CD8-positive, alpha-beta memory T cell (primary cell): ENCODE data around the gene TRIP13. TPM values are rescaled to one million over a fixed set of nuclear protein-coding genes. Genes with fewer than 3 reads are reported as not detected.
"Not testable (repeated sequence)": the region's sequence is repeated elsewhere in the genome, so short reads cannot be mapped to it uniquely, and the experiment has no call there.

ENCODE experiments used
- CTCF ChIA-PET: fragments of 350-600 bp; sonication (Branson Sonifier 250); formaldehyde crosslinking; loops from one replicate; lab custom pipeline; 2021; ENCODE audit warnings: antibody characterized with exemption; lab: Charles Lee
- POLR2A ChIA-PET: fragments of 350-600 bp; sonication (Branson Sonifier 250); formaldehyde crosslinking; loops from one replicate; lab custom pipeline; 2021; ENCODE audit warnings: antibody characterized with exemption; lab: Charles Lee
- DNase-seq, 5 donors: peaks; one replicate each; pipeline versions ENCODE4 v3.0.0 to v3.0.0-alpha.2; 2020 to 2022; ENCODE audit warnings: mixed read lengths in 1 of 5
- H3K27ac ChIP-seq: one replicate; pipeline ENCODE4 v1.7.0; 2013; ENCODE audit warnings: low read depth, mild to moderate bottlenecking, low read length, moderate library complexity
- H3K27me3 ChIP-seq: 2 replicates; pipeline ENCODE4 v1.7.0; 2013; ENCODE audit warnings: low read length, mild to moderate bottlenecking; ENCODE audit not compliant: insufficient read depth, poor library complexity, severe bottlenecking
- H3K36me3 ChIP-seq: 2 replicates; pipeline ENCODE4 v1.7.0; 2013; ENCODE audit warnings: mild to moderate bottlenecking, low read length, moderate library complexity; ENCODE audit not compliant: insufficient read depth
- H3K4me1 ChIP-seq: 2 replicates; pipeline ENCODE4 v1.7.0; 2013; ENCODE audit warnings: mild to moderate bottlenecking, low read length, moderate library complexity; ENCODE audit not compliant: insufficient read depth
- H3K4me3 ChIP-seq: 2 replicates; pipeline ENCODE4 v1.7.0; 2013; ENCODE audit warnings: mild to moderate bottlenecking, low read length
- H3K9me3 ChIP-seq: 2 replicates; pipeline ENCODE4 v1.7.0; 2013; ENCODE audit warnings: mild to moderate bottlenecking, low read length
- H3K27ac Mint-ChIP-seq, 8 donors: one replicate each; pipeline ENCODE4 v1.8.0; 2020 to 2021; ENCODE audit warnings: mixed read lengths in 8 of 8, mild to moderate bottlenecking in 6 of 8, inconsistent platforms in 3 of 8, moderate library complexity in 3 of 8
- H3K27me3 Mint-ChIP-seq, 2 donors: one replicate each; pipeline ENCODE4 v1.8.0; 2020 to 2021; ENCODE audit warnings: mixed read lengths in 2 of 2, mild to moderate bottlenecking in 1 of 2, moderate library complexity in 1 of 2
- H3K36me3 Mint-ChIP-seq, 3 donors: one replicate each; pipeline ENCODE4 v1.8.0; 2020 to 2021; ENCODE audit warnings: mixed read lengths in 3 of 3, inconsistent platforms in 1 of 3, mild to moderate bottlenecking in 1 of 3
- H3K4me1 Mint-ChIP-seq, 3 donors: one replicate each; pipeline ENCODE4 v1.8.0; 2020 to 2021; ENCODE audit warnings: mixed read lengths in 3 of 3, inconsistent platforms in 1 of 3, mild to moderate bottlenecking in 1 of 3
- H3K4me3 Mint-ChIP-seq, 7 donors: one replicate each; pipeline ENCODE4 v1.8.0; 2020 to 2021; ENCODE audit warnings: mixed read lengths in 7 of 7, mild to moderate bottlenecking in 6 of 7, moderate library complexity in 4 of 7, inconsistent platforms in 2 of 7
- H3K9me3 Mint-ChIP-seq, 5 donors: one replicate each; pipeline ENCODE4 v1.8.0; 2020 to 2022; ENCODE audit warnings: mixed read lengths in 5 of 5, mild to moderate bottlenecking in 3 of 5, moderate library complexity in 2 of 5, inconsistent platforms in 1 of 5
- polyA plus RNA-seq: library from polyadenylated mRNA; unstranded; fragments of 300-500 nt; fragmentation: Illumina TruSeq; gene quantifications from one replicate; pipeline ENCODE4 v1.2.3, GENCODE V29; 2021
- total RNA-seq, 2 experiments: library from RNA; stranded (reverse); gene quantifications; one replicate each; pipeline ENCODE4 v1.2.3, GENCODE V29; 2021

TRIP13 gene, protein sequence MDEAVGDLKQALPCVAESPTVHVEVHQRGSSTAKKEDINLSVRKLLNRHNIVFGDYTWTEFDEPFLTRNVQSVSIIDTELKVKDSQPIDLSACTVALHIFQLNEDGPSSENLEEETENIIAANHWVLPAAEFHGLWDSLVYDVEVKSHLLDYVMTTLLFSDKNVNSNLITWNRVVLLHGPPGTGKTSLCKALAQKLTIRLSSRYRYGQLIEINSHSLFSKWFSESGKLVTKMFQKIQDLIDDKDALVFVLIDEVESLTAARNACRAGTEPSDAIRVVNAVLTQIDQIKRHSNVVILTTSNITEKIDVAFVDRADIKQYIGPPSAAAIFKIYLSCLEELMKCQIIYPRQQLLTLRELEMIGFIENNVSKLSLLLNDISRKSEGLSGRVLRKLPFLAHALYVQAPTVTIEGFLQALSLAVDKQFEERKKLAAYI
- total RNA-seq (10 to 100 TPM; 37.5 to 40.7 TPM), polyA plus RNA-seq (0.12 TPM)

DNA sequence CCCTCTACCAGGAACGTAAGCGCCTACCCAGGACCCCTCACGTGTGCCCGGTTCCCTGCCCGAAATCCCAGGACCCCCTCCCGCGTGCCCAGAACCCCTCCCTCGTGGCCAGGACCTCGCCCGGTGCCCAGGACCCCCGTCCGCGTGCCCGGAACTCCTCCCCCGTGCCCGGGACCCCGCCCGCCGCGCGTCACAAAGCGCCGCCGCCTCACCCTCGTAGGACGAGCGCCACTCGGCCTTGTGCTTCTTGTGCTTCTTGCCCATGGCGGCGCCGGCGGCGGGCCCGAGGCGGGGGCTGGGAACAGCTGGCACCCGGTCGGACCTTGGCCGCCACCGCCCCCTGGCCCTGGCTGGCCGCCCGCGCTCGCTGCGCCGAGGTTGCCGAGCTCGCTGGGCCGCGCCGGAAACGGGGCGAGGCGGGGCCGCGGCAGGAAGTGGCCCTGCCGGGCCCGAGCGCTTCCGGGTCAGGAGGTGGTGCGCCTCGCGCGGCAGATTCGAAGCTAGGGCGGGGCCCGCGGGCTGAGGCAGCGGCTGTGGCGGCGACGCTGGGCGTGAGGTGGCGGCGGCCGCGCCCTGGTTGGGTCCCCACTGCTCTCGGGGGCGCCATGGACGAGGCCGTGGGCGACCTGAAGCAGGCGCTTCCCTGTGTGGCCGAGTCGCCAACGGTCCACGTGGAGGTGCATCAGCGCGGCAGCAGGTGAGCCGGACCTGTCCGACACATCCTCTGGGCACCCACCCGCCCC, at the start of gene TRIP13, which contains the start of gene BRD9:
TSS of gene TRIP13 (plus strand) at position 491 of the 743 bp plus-strand sequence. CDS start at position 606, 115 bp downstream.
TSS of gene BRD9 (minus strand) at position 408 of the 743 bp plus-strand sequence. CDS start at position 264, 144 bp downstream.
- ChIA-PET POLR2A (interaction anchor here (0.6 kb wide), 1 partner anchor 234 kb away, joined by 4 read pairs; no protein-coding TSS in a partner anchor), CTCF (interaction anchor here (2.3 to 2.6 kb wide), 2 partner anchors 10 to 223 kb away, joined by 8 to 9 read pairs; no protein-coding TSS in a partner anchor)
- H3K27me3 Mint-ChIP-seq, result peaks cover 0 to 2% of the 10 kb centered on the region in 2 donors
- peak within 1 kb of the TSS; percentile 84 to 94 (median 87) for H3K4me3 Mint-ChIP-seq
- H3K27ac ChIP-seq, result peak within 1 kb of the TSS; percentile 90
- H3K36me3 ChIP-seq, result peaks cover 17% of the 10 kb centered on the region
- no peaks in the 10 kb centered on the region for H3K27me3 ChIP-seq
- peaks cover 0 to 43% (median 11%) of the 10 kb centered on the region in 3 donors for H3K36me3 Mint-ChIP-seq
- H3K9me3 ChIP-seq, result no peaks in the 10 kb centered on the region
- DNase-seq, result peak; percentile 76 to 89 (median 84)
- H3K4me1 ChIP-seq, result peaks cover 24% of the 10 kb centered on the region
- H3K9me3 Mint-ChIP-seq, result no peaks in the 10 kb centered on the region
- peaks cover 19 to 40% (median 33%) of the 10 kb centered on the region in 3 donors for H3K4me1 Mint-ChIP-seq
- H3K27ac Mint-ChIP-seq, result peak within 1 kb of the TSS; percentile 74 to 96 (median 86)
- peak within 1 kb of the TSS; percentile 87 for H3K4me3 ChIP-seq

DNA sequence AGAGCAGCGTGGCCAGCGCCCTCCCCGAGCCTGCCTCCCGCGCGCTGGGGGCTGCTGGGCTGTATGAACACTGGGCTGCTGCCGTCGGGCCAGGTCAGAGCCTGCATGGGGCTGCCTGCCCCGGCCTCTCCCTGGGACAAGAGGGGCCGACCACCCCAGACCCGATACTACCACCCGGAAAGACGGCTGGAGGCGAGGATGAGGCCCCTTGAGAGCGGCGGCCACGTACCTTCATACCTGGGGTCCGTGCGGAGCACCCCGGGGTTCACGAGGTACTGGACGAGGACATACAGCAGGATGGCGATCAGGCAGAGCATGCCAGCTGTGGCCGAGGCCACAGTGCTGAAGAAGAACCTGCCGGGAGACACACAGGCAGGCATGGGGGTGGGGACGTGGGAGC, 49.3 kb upstream of the TRIP13 start:
- H3K4me3 ChIP-seq, H3K36me3 Mint-ChIP-seq, H3K4me1 Mint-ChIP-seq, H3K27me3 Mint-ChIP-seq, H3K27me3 ChIP-seq, H3K4me1 ChIP-seq, H3K27ac ChIP-seq, POLR2A ChIA-PET, H3K36me3 ChIP-seq, CTCF ChIA-PET, H3K9me3 Mint-ChIP-seq, DNase-seq, H3K9me3 ChIP-seq, H3K4me3 Mint-ChIP-seq, H3K27ac Mint-ChIP-seq: not testable (repeated sequence)

DNA sequence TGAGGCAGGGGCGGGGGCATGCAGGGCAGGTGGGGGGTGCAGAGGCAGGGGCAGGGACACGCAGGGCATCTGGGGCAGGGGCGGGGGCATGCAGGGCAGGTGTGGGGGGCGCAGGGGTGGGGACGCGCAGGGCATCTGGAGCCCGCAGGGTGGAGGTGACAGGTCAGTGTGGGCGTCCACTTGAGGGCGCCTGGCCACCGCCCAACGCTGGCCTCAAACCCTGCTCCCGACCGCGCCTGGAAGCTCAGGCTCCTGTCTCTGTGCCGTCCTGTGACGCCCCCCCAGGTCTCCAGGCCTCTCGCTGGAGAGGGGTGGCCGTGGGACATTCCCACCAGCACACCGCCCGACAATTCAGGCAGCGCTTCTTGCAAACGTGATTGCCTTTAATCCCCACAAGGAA, 48.8 kb upstream of the TRIP13 start:
- H3K4me3 ChIP-seq, H3K27me3 Mint-ChIP-seq, H3K27ac Mint-ChIP-seq, H3K4me1 Mint-ChIP-seq, H3K4me3 Mint-ChIP-seq, H3K27ac ChIP-seq, POLR2A ChIA-PET, H3K36me3 Mint-ChIP-seq, H3K9me3 ChIP-seq, H3K36me3 ChIP-seq, CTCF ChIA-PET, H3K27me3 ChIP-seq, H3K9me3 Mint-ChIP-seq, H3K4me1 ChIP-seq: not testable (repeated sequence)
- DNase-seq, result peak in 1 of 5 donors; percentile 42

DNA sequence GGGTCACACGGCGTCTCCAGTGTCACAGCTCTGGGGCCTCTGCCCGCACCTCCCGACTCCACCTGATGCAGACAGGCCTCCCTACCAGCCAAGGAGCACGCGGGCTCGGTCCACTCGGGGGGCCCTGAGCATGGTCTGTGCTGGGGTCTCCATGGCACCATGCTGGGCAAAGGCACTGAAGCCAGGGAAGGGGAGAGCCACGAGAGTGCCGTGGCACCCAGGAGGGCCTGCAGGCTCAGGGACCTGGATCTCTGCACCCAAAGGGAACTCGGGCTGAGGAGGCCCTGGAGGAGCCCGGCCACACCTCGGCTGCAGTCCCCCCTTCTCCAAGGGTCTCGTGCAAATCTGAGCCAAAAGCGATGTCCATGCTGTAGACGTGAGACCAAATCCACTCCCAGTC, 48.3 kb upstream of the TRIP13 start:
- not testable (repeated sequence) for H3K36me3 ChIP-seq, H3K9me3 Mint-ChIP-seq

DNA sequence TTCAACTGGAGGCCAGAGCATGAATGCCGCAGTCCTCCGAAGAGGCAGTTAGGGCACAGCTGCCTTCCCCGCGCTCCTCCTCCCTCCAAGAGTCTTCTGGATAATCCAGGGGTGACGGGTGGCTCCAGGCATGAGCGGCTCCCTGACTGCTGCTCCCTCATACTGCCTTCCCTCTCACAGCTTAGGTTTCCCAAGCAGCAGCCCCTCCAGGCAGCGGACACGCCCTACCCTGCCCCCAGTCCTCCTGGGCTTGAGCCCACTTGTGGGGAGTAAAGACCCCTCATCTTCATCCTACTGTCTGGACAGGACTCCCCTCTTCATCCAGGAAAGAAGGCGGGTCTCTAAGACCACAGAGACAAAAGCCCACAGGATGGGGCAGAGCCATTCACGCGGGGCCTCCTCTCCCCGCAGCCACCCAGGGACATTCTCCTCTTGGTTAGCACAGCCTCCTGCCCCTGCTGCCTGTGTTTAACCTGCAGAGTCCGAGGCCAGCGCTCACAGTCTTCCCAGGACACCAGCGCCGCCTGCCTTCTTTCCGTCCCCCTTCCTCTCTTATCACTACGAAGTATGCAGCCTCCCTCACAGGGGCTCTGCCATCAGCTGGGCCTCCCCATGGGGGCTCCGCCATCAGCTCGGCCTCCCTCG, 47.5 kb upstream of the TRIP13 start:
- H3K36me3 Mint-ChIP-seq, H3K27ac Mint-ChIP-seq, H3K4me1 ChIP-seq, H3K9me3 Mint-ChIP-seq, DNase-seq, CTCF ChIA-PET, H3K9me3 ChIP-seq, H3K27ac ChIP-seq, H3K4me3 Mint-ChIP-seq, H3K4me3 ChIP-seq, H3K27me3 Mint-ChIP-seq, H3K4me1 Mint-ChIP-seq, H3K36me3 ChIP-seq, POLR2A ChIA-PET, H3K27me3 ChIP-seq: not testable (repeated sequence)

More for the DNA sequence above, 48.3 kb upstream of the TRIP13 start:
- peak in 1 of 5 donors; percentile 41 for DNase-seq
- H3K27me3 ChIP-seq, H3K9me3 ChIP-seq, H3K27ac ChIP-seq, CTCF ChIA-PET, H3K4me1 ChIP-seq, H3K36me3 Mint-ChIP-seq, H3K27me3 Mint-ChIP-seq, H3K4me3 Mint-ChIP-seq, H3K4me3 ChIP-seq, H3K27ac Mint-ChIP-seq, H3K4me1 Mint-ChIP-seq, POLR2A ChIA-PET: not testable (repeated sequence)

DNA sequence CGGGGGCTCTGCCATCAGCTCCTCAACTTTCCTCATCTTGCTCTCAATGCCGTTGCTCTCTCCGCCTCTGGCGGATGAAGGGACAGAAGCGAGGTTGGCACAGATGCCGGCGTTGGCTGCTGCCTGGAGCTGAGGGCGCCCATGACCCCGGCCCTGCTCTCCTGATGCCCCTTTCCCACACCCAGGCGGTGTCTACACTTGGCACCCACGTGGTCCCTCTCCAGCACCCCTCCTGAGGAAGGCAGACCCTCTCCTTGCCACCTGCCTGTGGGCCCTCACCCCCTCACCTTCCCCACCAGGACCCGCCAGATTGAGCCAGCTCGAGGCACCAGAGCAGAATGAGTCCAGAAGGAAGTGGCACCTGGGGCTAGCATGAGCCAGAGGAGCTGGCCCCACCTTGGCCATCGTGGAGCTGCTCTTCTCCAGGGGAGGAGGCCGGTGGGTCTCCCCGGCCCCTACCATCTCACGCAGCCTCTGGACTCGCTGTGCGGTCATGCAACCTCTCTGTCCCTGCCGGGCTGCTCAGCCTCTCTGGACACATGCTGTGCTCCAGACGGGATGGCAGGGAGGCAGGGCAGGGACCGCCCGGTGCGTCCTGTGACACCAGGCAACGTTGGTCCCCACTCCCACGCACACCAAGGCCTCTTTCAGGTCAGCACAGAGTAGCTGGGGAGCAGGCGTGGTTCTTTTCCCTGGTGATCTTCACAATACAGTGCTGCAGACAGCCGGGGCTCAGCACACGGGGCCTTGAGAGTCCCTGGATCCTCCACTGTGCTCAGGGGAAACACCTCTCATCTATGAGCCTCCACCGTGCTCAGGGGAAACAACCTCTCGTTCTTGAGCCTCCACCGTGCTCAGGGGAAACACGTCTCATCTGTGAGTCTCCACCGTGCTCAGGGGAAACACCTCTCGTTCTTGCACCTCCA, 46.7 kb upstream of the TRIP13 start:
- POLR2A ChIA-PET, H3K4me1 Mint-ChIP-seq, H3K9me3 ChIP-seq, H3K27ac ChIP-seq, H3K36me3 Mint-ChIP-seq, CTCF ChIA-PET, H3K4me3 ChIP-seq, H3K9me3 Mint-ChIP-seq, H3K27me3 ChIP-seq, H3K36me3 ChIP-seq, H3K4me3 Mint-ChIP-seq, H3K4me1 ChIP-seq, H3K27me3 Mint-ChIP-seq: not testable (repeated sequence)
- peak overlapping the region in 3 of 8 donors; percentile 43 to 73 (median 60) for H3K27ac Mint-ChIP-seq
- peak in 1 of 5 donors; percentile 28 for DNase-seq

DNA sequence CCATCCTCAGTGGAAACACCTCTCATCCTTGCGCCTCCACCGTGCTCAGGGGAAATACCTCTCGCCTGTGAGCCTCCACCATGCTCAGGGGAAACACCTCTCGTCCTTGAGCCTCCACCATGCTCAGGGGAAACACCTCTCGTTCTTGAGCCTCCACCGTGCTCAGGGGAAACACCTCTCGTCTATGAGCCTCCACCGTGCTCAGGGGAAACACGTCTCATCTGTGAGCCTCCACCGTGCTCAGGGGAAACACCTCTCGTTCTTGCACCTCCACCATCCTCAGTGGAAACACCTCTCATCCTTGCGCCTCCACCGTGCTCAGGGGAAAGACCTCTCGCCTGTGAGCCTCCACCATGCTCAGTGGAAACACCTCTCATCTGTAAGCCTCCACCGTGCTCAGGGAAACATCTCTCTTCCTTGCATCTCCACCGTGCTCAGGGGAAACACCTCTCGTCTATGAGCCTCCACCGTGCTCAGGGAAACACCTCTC, 46.0 kb upstream of the TRIP13 start:
- H3K4me1 ChIP-seq, POLR2A ChIA-PET, H3K9me3 Mint-ChIP-seq, H3K27me3 Mint-ChIP-seq, H3K36me3 ChIP-seq, H3K4me3 ChIP-seq, H3K36me3 Mint-ChIP-seq, CTCF ChIA-PET, H3K27me3 ChIP-seq, H3K27ac ChIP-seq, H3K4me3 Mint-ChIP-seq, H3K4me1 Mint-ChIP-seq, H3K9me3 ChIP-seq: not testable (repeated sequence)
- DNase-seq, result peak in 1 of 5 donors; percentile 37
- H3K27ac Mint-ChIP-seq, result peak overlapping the region in 6 of 8 donors; percentile 9 to 73 (median 53)
